Fibroblast of mammary gland (primary cell): ENCODE data around the gene TXNDC11.

Source experiments
- DNase-seq: peaks from one replicate; pipeline ENCODE4 v3.0.0-alpha.2; 2010; ENCODE audit warnings: low read depth
- H3K4me3 ChIP-seq: 2 replicates; pipeline ENCODE4 v1.5.1; 2011; ENCODE audit warnings: low read depth, mild to moderate bottlenecking, low read length, moderate library complexity; ENCODE audit not compliant: control insufficient read depth
- CTCF ChIP-seq: conservative IDR thresholded peaks from 2 replicates; pipeline ENCODE4 v1.5.1; 2011; ENCODE audit warnings: low read depth, low read length, inconsistent platforms; ENCODE audit not compliant: control insufficient read depth, insufficient read depth

TXNDC11 gene

GRCh38 chr16:11658896-11659708, 83.6 kb downstream of the TXNDC11 start:
- no peak for TF ChIP-seq CTCF
- H3K4me3 ChIP-seq: no peak overlapping the region
- peak; percentile 19 for DNase-seq

- TF ChIP-seq CTCF: no peak
- no peak for DNase-seq
- no peak overlapping the region for H3K4me3 ChIP-seq
These were observed 85.1 kb downstream of the TXNDC11 start for GRCh38 chr16:11657556-11657955.

DNA sequence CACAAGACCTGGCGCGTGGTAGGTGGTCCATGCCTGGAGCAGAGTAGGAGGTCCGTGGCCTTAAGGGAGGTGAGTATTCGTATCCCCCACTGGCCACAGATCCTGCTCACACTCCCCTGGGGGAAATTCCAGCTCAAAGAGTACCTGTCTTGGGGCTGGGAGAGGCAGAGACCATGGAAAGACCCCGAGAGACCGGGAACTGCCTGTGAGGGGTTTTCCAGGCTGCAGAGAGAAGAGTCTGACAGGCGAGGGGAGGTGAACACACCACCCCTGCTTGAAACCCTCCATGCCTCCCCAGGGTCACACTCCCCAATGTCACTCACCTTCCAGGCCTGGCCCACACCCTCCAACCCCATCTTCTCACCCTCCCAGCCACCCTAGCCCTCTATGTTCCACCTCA, 87.0 kb downstream of the TXNDC11 start:
- DNase-seq: no peak
- no peak for TF ChIP-seq CTCF
- H3K4me3 ChIP-seq: no peak overlapping the region

GRCh38 chr16:11651796-11652195, 90.9 kb downstream of the TXNDC11 start:
- DNase-seq: no peak
- no peak for TF ChIP-seq CTCF
- H3K4me3 ChIP-seq: no peak overlapping the region

DNA sequence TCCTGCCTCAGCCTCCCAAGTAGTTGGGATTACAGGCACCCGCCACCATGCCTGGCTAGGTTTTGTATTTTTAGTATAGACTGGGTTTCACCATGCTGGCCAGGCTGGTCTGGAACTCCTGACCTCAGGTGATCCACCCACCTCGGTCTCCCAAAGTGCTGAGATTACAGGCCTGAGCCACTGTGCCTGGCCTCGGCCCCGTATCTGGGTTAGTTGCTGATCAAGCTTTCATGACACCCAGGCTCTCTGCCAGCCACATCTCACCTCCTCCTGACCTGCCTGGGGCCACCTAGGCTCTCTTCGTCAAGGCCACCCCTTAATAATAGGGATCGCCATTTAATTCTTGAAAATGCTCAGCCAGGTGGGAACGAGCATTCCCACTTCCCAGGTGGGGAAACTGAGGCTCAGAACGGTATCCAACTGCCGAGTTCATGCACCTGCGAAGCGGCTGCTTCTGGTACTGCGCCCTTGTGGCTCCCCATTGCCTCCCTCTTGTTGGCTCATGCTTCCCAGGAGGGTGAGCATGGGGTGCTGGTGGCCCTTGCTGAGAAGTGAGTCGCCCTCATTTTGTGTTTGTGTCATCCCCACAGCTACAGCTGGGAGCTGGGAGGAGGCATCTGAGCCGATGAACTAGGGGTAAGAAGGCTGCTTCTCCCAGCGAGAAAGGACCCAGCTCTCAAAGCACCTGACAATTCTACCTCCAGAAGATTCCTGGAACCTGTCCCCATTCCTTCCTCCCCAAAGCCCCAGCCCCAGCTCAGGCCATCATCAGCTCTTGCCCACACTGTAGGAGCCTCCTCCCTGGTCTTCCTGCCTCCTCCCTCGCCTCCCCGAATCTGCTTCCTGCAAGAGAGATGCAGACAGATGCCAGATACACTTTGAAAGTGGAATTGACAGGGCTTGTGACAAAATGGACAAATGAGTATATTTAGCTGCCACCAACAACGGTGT, 91.7 kb downstream of the TXNDC11 start:
- TF ChIP-seq CTCF: no peak
- no peak overlapping the region for H3K4me3 ChIP-seq
- no peak for DNase-seq

GRCh38 chr16:11649276-11649675, 93.4 kb downstream of the TXNDC11 start:
- no peak for TF ChIP-seq CTCF
- no peak overlapping the region for H3K4me3 ChIP-seq
- DNase-seq: no peak
